NCI-H2196 treated with DMSO at 0.1 percent for 48 hours (cell line): ENCODE data around the gene DERL2.
A peak's percentile ranks its signal among the peaks of the same experiment; 100 is the strongest.
"Not testable (repeated sequence)": the region's sequence is repeated elsewhere in the genome, so short reads cannot be mapped to it uniquely, and the experiment has no call there.

Experiments used
- DNase-seq: peaks from one replicate; lab custom pipeline; 2025; ENCODE audit not compliant: unreplicated experiment; lab: John Stamatoyannopoulos, UW

DERL2 gene

GRCh38 chr17:5438716-5439445 is 47.1 kb downstream of the DERL2 start, which contains the start of gene C1QBP:
Gene C1QBP, minus strand, starts transcription at chr17:5439155. Its CDS starts 82 bp downstream, at chr17:5439073.
- DNase-seq: peak; percentile 53

GRCh38 chr17:5437721-5438317 is 48.2 kb downstream of the DERL2 start:
- no peak for DNase-seq

DNA sequence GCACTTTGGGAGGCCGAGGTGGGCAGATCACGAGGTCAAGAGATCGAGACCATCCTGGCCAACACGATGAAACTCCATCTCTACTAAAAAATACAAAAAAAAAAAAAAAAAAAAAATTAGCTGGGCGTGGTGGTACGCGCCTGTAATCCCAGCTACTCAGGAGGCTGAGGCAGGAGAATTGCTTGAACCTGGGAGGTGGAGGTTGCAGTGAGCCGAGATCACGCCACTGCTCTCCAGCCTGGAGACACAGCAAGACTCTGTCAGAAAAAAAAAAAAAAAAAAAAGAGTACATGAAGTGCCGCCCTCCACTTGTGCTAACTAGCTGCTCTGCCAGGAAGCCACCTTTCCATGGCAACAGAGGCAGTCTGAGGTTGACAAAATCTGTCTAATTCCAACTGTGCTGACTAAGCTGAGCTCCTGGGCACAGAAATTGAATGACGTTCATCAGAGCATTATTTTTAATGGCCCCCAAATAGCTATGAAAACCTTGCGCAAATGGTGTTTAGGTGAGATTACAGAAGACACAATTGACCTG is 50.1 kb downstream of the DERL2 start:
- DNase-seq: not testable (repeated sequence)

GRCh38 chr17:5434984-5435383 is 51.0 kb downstream of the DERL2 start:
- no peak for DNase-seq

- DNase-seq: no peak
Observed at GRCh38 chr17:5431949-5432556, 53.9 kb downstream of the DERL2 start.

DNA sequence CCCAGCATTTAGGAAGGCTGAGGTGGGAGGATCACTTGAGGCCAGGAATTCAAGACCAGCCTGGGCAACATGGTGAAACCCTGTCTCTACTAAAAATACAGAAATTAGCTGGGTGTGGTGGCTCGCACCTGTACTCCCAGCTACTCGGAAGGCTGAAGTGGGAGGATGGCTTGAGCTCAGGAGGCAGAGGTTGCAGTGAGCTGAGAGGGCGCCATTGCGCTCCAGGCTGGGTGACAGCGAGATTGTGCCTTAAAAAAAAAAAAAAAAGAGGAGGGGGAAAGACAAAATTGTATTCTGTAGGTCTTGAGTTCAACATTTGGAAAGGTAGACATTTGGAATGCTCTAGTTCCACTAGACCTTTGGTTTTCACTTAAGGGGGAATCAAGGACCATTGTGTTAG is 54.7 kb downstream of the DERL2 start:
- DNase-seq: not testable (repeated sequence)

DNA sequence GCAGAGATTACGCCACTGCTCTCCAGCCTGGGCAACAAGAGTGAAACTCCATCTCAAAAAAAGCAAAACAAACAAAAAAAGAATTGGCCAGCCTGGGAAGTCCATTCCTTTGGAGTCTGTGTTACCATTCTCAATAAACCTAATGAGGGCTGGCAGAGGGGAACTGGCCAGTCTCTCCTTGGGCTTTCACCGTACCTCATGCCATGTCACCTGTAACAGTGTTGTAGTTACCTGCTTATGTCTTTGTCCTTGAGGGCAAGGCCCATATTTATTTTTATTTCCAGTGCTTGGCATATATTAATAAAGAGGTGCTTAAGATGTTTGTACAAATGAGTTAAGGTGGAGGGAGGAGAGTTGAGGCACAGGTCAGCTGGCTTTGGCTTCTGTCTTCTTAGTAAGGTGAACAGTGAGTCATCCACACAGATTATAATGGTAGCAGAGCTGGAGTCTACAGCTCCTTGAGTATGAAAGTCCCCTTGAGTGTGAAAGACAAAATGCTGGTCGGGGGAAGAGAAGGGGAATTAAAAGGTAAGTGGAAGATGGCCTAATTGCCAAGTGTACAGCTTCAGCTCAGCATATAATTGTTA is 55.5 kb downstream of the DERL2 start:
- no peak for DNase-seq

GRCh38 chr17:5429191-5429887 is 56.6 kb downstream of the DERL2 start:
- DNase-seq: peak; percentile 11

- no peak for DNase-seq
Observed at GRCh38 chr17:5425826-5426225, 60.2 kb downstream of the DERL2 start.

DNA sequence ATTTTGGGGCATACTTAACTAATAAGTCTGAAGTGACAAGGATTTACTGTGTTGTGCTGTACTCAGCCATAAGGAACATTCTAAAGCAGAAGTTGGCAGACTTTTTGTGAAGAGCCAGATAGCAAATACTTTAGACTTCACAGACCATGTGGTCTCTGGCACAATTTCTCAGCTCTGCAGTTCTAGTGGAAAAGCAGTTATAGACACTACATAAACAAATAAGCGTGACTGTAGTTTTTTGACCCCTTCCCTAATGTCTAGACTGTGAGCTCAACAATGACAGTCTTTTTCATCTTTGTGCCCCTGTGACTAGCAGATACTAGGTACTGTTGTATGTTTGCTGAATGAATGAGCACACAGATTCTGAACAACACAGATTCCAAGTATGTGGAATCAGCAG is 61.1 kb downstream of the DERL2 start:
- no peak for DNase-seq

GRCh38 chr17:5422505-5422904 is 63.5 kb downstream of the DERL2 start:
- DNase-seq: no peak
